SH-SY5Y (cell line): ENCODE measurements around the gene TEPSIN.

ENCODE experiments used
- GATA2 ChIP-seq: IDR thresholded peaks from 2 replicates; pipeline ENCODE4 v1.6.1; 2011; ENCODE audit warnings: mild to moderate bottlenecking, low read depth, low read length
- GATA3 ChIP-seq: IDR thresholded peaks from 2 replicates; pipeline ENCODE4 v1.6.1; 2011; ENCODE audit warnings: low read depth, mild to moderate bottlenecking, low read length, moderate library complexity

The TEPSIN gene

GRCh38 chr17:81197831-81198490, 40.9 kb downstream of the TEPSIN start:
- TF ChIP-seq GATA3 (no peak), GATA2 (no peak)

DNA sequence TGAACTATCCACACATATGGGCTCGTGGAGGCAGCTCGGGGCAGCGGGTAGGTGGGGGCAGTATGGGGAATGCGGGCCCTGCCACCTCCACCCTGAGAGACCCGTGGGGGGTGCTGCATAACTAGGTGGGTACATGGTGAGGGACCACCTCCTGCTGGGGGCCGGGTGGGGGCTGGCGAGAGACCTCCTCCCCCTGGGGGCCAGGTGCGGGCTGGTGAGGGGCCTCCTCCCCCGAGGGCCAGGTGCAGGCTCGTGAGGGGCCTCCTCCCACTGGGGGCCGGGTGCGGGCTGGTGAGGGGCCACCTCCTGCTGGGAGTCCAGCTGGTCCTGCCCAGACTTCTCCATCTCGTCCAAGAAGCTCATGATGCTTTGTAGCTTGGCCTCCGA, 41.5 kb downstream of the TEPSIN start:
- no peak for TF ChIP-seq GATA3

DNA sequence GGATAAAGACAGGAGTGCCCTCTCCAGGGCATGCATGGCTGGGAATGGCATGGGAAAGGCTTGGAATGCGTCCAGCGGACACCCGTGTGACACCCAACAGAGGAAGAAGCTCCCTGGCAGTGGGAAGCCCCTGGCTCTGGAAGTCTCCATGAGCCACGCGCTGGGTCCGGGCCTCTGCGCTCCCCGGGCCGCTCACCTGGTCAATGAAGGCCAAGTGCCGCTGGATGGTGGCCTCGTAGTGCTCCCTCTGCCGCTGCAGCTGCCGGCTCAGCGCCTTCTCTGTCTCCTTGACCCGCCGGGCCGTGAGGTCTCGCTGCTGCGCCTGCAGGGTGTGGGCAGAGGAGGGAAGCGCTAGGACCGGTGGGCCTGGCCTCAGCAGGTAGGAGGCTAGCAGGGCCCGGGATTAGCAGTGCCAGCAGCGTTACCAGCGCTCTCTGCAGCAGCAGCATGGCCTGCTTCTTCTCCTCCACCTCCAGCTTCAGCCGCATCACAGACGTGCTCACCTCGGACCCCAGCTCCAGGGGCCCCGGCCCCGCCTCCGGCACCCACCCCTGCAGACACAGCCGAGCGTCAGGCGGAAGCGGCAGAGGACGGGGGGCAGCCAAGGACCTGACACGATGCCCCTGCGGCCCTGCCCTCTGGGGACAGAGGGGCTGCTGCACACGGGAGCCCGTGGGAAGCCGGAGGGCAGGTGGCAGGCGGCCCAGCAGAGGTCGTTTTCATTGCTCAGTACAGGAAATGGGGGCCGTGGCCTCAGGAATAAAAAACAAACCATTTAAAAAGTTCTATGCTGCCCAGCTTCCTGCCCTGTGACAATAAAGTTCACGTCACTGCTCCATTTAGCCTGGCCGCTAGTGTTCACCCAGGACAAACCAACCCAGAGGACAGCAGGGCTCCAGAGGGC, 42.1 kb downstream of the TEPSIN start:
- TF ChIP-seq GATA3 (no peak), GATA2 (no peak)

DNA sequence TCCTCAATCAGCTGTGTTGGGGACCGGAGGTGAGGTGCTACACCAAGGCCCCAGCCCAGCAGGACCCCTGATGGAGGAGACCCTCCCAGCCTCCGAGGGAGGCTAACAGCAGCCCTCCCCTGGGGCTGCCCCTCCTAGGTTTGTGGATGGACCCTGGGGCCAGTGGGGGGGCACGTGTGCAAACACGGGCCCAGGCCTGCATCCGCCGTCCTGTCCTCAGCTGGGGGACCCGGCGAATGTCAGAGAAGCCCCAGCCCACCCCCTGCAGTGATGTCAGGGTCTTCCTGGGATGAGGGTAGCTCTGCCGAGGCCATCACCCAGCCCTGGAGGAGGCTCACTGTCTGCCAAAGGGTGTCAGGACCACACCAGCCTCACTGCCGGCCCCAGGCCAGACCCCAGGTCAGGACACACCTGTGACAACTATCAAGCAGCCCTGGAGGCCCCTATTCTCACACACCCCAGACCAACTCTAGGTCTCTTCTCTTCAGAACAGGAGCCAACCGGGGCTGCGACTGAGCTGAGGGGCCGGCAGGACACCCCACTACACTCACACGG, 42.8 kb downstream of the TEPSIN start:
- TF ChIP-seq GATA3: no peak
- no peak for TF ChIP-seq GATA2

GRCh38 chr17:81194941-81195901, 43.6 kb downstream of the TEPSIN start:
- TF ChIP-seq GATA3 (no peak), GATA2 (no peak)

DNA sequence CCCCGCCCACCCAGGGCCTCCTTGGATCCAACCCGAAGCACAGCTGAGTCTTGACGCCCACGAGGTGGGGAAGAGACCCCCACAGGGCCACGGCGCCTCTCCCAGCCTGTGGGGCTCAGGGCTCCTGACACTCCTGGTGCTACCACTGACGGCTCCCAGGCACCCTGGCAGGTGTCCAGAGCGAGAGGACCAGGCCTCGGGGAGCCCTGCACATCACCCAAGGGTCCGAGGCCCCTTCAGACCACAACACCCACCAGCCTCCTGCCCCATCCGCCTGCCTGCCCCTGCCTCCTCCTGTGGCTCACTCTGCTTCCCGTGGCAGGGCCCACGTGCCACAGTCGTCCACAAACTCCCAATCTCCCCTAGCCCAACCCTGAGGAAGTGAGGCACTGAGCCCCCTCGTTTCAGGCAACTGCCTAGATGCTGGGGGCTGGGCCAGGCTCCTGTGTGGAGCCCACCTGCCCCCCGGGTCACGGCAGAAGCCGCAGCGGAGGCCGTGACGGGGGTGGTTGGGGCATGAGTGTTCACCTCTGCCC, 44.6 kb downstream of the TEPSIN start:
- 0 out of 2 replicates have a peak, but pooled peaks have one; percentile 4 for TF ChIP-seq GATA2
- no peak for TF ChIP-seq GATA3

DNA sequence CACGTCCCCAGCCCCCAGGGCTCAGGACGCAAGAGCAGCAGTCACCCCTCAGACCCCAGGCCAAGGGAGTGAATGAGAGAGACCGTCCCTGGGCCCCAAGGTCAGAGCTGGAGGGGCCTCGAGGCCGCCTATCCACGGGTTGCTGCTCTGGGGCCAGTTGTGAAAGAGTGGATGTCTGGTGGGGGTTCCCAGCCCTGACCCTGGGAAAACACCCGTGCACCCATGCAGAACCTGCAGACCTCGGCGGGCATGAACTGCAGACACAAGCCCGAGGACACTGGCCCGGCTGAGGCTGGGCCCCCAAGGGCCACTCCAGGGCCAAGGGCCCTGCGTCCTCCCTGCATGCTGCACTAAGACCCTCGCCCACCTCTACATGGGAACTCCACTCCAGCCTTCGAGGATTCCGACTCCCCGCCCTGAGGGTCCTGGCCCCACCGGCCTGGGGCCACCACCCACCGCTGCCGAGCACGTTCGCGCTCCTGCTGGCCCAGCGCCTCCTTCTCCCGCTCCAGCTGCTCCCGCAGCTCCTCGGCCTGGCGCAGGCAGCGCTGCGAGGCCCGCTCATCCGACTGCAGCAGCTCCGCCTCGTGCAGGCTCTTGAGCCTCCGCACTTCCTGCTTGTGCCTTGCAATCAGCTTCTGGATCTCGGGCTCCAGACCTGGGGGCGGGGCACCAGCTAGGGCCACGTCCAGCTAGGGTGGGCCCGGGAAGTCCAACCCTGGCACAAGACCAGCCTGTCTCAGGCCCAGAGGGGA, 45.2 kb downstream of the TEPSIN start:
- no peak for TF ChIP-seq GATA3
- peak; percentile 49; the same call in 1 of the 2 replicates for TF ChIP-seq GATA2

GRCh38 chr17:81193051-81193410, 45.8 kb downstream of the TEPSIN start:
- TF ChIP-seq GATA2: no peak

- TF ChIP-seq GATA3: no peak
- TF ChIP-seq GATA2: no peak
Measured at GRCh38 chr17:81192386-81193050, 46.3 kb downstream of the TEPSIN start.

DNA sequence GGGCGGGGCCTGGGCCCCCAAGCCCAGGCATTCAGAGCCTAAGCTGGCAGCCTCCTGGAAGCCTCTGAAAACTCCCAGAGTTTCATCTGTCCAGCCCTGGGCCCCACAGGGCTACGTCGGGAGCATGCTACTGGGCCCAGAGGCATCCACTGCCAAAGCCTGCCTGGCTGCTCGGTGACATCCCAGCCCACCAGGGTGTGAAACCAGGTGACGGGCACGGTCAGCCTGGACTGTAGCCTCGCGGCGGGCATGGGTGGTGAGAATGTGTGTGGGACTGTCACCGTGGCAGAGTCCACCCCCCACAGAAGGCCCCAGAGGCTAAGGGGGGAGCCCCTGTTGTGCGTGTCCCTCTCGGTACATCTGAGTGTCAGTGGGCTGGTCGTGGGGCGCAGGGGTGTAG, 47.2 kb downstream of the TEPSIN start:
- no peak for TF ChIP-seq GATA2

- no peak for TF ChIP-seq GATA2
- no peak for TF ChIP-seq GATA3
Measured at GRCh38 chr17:81191116-81191515, 47.7 kb downstream of the TEPSIN start.

DNA sequence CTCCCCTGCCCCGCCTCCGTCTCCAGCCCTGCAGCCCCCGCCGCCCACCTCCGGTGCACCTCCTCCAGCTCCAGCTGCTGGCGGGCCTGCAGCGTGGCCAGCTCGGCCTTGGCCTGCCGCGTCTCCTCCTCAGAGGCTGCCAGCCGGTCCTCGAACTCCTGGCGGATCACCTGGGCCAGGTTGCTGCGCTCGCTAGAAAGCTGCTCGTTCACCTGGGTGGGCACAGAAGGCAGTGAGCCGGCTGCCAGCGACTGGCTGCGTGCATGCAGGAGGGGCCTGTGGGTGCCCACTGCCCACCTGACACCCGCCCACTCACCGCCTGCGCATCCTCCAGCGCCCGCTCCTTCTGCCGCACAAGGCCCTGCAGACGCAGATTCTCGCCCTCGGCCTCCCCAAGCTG, 48.3 kb downstream of the TEPSIN start:
- TF ChIP-seq GATA2 (no peak), GATA3 (no peak)
